Right hindlimb (tissue), 1 donor: ENCODE measurements around the gene ACOX3.
A peak's percentile ranks its signal among the peaks of the same experiment; 100 is the strongest.

Experiments
- DNase-seq: peaks from one replicate; pipeline ENCODE4 v3.0.0-alpha.2; 2018

ACOX3 gene

GRCh38 chr4:8332891-8333331, 107.6 kb downstream of the ACOX3 start:
- DNase-seq, result no peak

- DNase-seq, result no peak
These were observed 108.3 kb downstream of the ACOX3 start for GRCh38 chr4:8332038-8332857.

- DNase-seq, result no peak
These were observed 109.0 kb downstream of the ACOX3 start for GRCh38 chr4:8331575-8331955.

- DNase-seq, result peak; percentile 52
These were observed 109.5 kb downstream of the ACOX3 start for GRCh38 chr4:8330821-8331574.

- DNase-seq, result no peak
These were observed 110.4 kb downstream of the ACOX3 start for GRCh38 chr4:8329859-8330761.

GRCh38 chr4:8329560-8329858, 111.0 kb downstream of the ACOX3 start:
- DNase-seq, result no peak

GRCh38 chr4:8328866-8329559, 111.5 kb downstream of the ACOX3 start:
- DNase-seq, result no peak

- no peak for DNase-seq
These were observed 112.1 kb downstream of the ACOX3 start for GRCh38 chr4:8328456-8328855.

GRCh38 chr4:8326206-8326605, 114.3 kb downstream of the ACOX3 start:
- DNase-seq, result peak; percentile 72

- peak; percentile 18 for DNase-seq
These were observed 115.1 kb downstream of the ACOX3 start for GRCh38 chr4:8325291-8325973.

GRCh38 chr4:8324640-8325239, 115.8 kb downstream of the ACOX3 start:
- peak; percentile 29 for DNase-seq

GRCh38 chr4:8323947-8324555, 116.5 kb downstream of the ACOX3 start:
- DNase-seq, result peak; percentile 9

- DNase-seq, result peak; percentile 5
These were observed 117.5 kb downstream of the ACOX3 start for GRCh38 chr4:8322794-8323704.

GRCh38 chr4:8321771-8322170, 118.8 kb downstream of the ACOX3 start:
- DNase-seq, result peak; percentile 2

- DNase-seq, result no peak
These were observed 119.3 kb downstream of the ACOX3 start for GRCh38 chr4:8321220-8321619.

GRCh38 chr4:8320386-8320750, 120.2 kb downstream of the ACOX3 start:
- peak; percentile 12 for DNase-seq

GRCh38 chr4:8319731-8320385, 120.7 kb downstream of the ACOX3 start:
- DNase-seq, result peak; percentile 36

GRCh38 chr4:8319061-8319460, 121.5 kb downstream of the ACOX3 start:
- DNase-seq, result peak; percentile 11

GRCh38 chr4:8318509-8318908, 122.0 kb downstream of the ACOX3 start:
- DNase-seq, result peak; percentile 7
